Measurements from ENCODE around the gene G6PC2. TPM values are rescaled to one million over a fixed set of nuclear protein-coding genes. Genes with fewer than 3 reads are reported as not detected.

Gene G6PC2
- total and polyA plus RNA-seq, 8 donors: 0.55 TPM; not detected in 7

DNA sequence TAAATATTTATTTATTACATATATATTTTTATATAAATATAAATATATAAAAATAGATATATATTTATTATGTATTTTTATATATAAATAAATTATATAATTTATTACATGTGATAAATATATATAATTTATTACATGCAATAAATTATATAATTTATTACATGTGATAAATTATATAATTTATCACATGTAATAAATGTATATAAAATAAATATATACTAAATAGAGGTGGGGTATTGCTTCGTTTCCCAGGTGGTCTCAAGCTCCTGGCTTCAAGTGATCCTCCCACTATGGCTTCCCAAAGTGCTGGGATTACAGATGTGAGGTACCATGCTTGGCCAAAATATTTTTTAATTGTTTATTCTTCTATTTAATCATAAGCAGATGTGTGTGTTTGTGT, 3.6 kb upstream of the G6PC2 start:
- H3K27me3 ChIP-seq: no peaks in the 10 kb centered on the region
- intact Hi-C loops (cut with DNase I; ENCODE audit: low total_unique reads): no loop called here
- TF ChIP-seq, protein P1, sequence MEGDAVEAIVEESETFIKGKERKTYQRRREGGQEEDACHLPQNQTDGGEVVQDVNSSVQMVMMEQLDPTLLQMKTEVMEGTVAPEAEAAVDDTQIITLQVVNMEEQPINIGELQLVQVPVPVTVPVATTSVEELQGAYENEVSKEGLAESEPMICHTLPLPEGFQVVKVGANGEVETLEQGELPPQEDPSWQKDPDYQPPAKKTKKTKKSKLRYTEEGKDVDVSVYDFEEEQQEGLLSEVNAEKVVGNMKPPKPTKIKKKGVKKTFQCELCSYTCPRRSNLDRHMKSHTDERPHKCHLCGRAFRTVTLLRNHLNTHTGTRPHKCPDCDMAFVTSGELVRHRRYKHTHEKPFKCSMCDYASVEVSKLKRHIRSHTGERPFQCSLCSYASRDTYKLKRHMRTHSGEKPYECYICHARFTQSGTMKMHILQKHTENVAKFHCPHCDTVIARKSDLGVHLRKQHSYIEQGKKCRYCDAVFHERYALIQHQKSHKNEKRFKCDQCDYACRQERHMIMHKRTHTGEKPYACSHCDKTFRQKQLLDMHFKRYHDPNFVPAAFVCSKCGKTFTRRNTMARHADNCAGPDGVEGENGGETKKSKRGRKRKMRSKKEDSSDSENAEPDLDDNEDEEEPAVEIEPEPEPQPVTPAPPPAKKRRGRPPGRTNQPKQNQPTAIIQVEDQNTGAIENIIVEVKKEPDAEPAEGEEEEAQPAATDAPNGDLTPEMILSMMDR (IDR thresholded peaks at IDR 0.05): no peak
- no peak for TF ChIP-seq EP300 (IDR thresholded peaks at IDR 0.05)
- TF ChIP-seq POLR2A (IDR thresholded peaks at IDR 0.05): no peak
- no peak for TF ChIP-seq POLR2AphosphoS5 (IDR thresholded peaks at IDR 0.05)
- no peaks in the 10 kb centered on the region for H3K4me1 ChIP-seq
- no peaks in the 10 kb centered on the region for H3K9me3 ChIP-seq
- no peaks in the 10 kb centered on the region for H3K36me3 ChIP-seq
- DNase-seq: no peak
- H3K4me3 ChIP-seq: no peak overlapping the region
- H3K27ac ChIP-seq: no peak overlapping the region
- WGBS, 5 donors: 52 to 80% (median 65%) methylated on average over 1 of the region's 1 CpG

DNA sequence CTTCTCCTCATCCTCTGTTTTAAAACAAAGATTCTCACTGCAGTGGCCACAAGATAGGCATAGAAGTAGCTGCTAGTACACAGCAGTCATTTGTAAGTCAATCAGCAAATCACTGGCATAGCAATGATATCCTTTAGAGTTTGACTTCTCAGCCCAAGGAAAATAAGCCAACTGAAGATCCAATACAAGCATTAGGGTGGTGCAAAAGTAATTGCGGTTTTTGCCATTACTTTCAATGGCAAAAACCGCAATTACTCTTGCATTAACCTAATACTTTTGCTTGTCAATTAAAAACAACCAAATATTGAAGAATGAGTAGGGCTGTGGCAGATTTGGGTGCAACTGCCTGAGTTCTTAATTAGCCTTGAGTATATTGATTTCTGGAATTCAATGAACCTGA, 2.8 kb downstream of the G6PC2 start:
- Histone ChIP-seq H3K27me3 (no peaks in the 10 kb centered on the region), H3K9me3 (no peaks in the 10 kb centered on the region), H3K4me1 (no peaks in the 10 kb centered on the region), H3K4me3 (no peak overlapping the region), H3K27ac (no peak overlapping the region), H3K36me3 (no peaks in the 10 kb centered on the region)
- TF ChIP-seq, protein P1 (IDR thresholded peaks at IDR 0.05): no peak
- TF ChIP-seq EP300 (IDR thresholded peaks at IDR 0.05) (no peak), POLR2A (IDR thresholded peaks at IDR 0.05) (no peak), POLR2AphosphoS5 (IDR thresholded peaks at IDR 0.05) (no peak)
- DNase-seq: no peak
- intact Hi-C loops (cut with DNase I; ENCODE audit: low total_unique reads): no loop called here
- WGBS, 5 donors: 81 to 99% (median 94%) methylated on average over 2 of the region's 2 CpGs

GRCh38 chr2:168904358-168904757, 3.3 kb downstream of the G6PC2 start:
- WGBS, 5 donors: 89 to 95% (median 93%) methylated on average over 3 of the region's 3 CpGs
- Histone ChIP-seq H3K27ac (no peak overlapping the region), H3K4me1 (no peaks in the 10 kb centered on the region), H3K36me3 (no peaks in the 10 kb centered on the region), H3K9me3 (no peaks in the 10 kb centered on the region), H3K4me3 (no peak overlapping the region), H3K27me3 (no peaks in the 10 kb centered on the region)
- intact Hi-C loops (cut with DNase I; ENCODE audit: low total_unique reads): no loop called here
- no peak for DNase-seq
- no peak for TF ChIP-seq POLR2A (IDR thresholded peaks at IDR 0.05)
- no peak for TF ChIP-seq EP300 (IDR thresholded peaks at IDR 0.05)
- no peak for TF ChIP-seq POLR2AphosphoS5 (IDR thresholded peaks at IDR 0.05)
- TF ChIP-seq, protein P1 (IDR thresholded peaks at IDR 0.05): no peak

GRCh38 chr2:168907940-168908662, 7.0 kb downstream of the G6PC2 start:
- intact Hi-C loops (cut with DNase I; ENCODE audit: low total_unique reads): no loop called here
- Histone ChIP-seq H3K27me3 (peaks cover 0 to 3% (median 0%) of the 10 kb centered on the region in 3 donors), H3K4me1 (peaks cover 0 to 6% (median 2%) of the 10 kb centered on the region in 4 donors), H3K36me3 (no peaks in the 10 kb centered on the region), H3K4me3 (no peak overlapping the region), H3K9me3 (no peaks in the 10 kb centered on the region), H3K27ac (no peak overlapping the region)
- TF ChIP-seq, protein P1 (IDR thresholded peaks at IDR 0.05): no peak
- TF ChIP-seq EP300 (IDR thresholded peaks at IDR 0.05): no peak
- no peak for TF ChIP-seq POLR2AphosphoS5 (IDR thresholded peaks at IDR 0.05)
- TF ChIP-seq POLR2A (IDR thresholded peaks at IDR 0.05): no peak
- WGBS, 5 donors: 89 to 94% (median 93%) methylated on average over 8 of the region's 8 CpGs
- no peak for DNase-seq

All from stomach (tissue), 9 donors.